Ramos (cell line): ENCODE measurements around the gene NIT1.
"Not testable (repeated sequence)": the region's sequence is repeated elsewhere in the genome, so short reads cannot be mapped to it uniquely, and the experiment has no call there.

Source experiments
- in situ Hi-C: fragments of 300-500 bp; cut with MboI; formaldehyde crosslinking; loops from one replicate; pipeline ENCODE4 v1.14.3; 2022; ENCODE audit warnings: low sequenced_read_pairs; ENCODE audit not compliant: unreplicated experiment

The NIT1 gene

GRCh38 chr1:161106431-161106830 is 11.5 kb upstream of the NIT1 start:
- in situ Hi-C loops, result no loop called here

- in situ Hi-C loops, result no loop called here
Observed at GRCh38 chr1:161111117-161111516, 6.8 kb upstream of the NIT1 start.

- in situ Hi-C loops, result no loop called here
Observed at GRCh38 chr1:161111527-161111926, 6.4 kb upstream of the NIT1 start.

- in situ Hi-C loops, result no loop called here
Observed at GRCh38 chr1:161113915-161114314, 4.0 kb upstream of the NIT1 start.

GRCh38 chr1:161114556-161114955 is 3.3 kb upstream of the NIT1 start:
- in situ Hi-C loops, result no loop called here

- in situ Hi-C loops, result no loop called here
Observed at GRCh38 chr1:161115132-161115711, 2.7 kb upstream of the NIT1 start.

- in situ Hi-C loops, result not testable (repeated sequence)
Observed at GRCh38 chr1:161115961-161116360, 1.9 kb upstream of the NIT1 start.

- in situ Hi-C loops, result no loop called here
Observed at GRCh38 chr1:161119092-161119903, 1.4 kb downstream of the NIT1 start.

GRCh38 chr1:161121042-161121650 is 3.2 kb downstream of the NIT1 start:
- in situ Hi-C loops, result no loop called here

- in situ Hi-C loops, result no loop called here
Observed at GRCh38 chr1:161121834-161122233, 3.9 kb downstream of the NIT1 start.

GRCh38 chr1:161122967-161123366 is 5.1 kb downstream of the NIT1 start:
- in situ Hi-C loops, result no loop called here

- in situ Hi-C loops, result no loop called here
Observed at GRCh38 chr1:161127649-161128048, 9.7 kb downstream of the NIT1 start.

GRCh38 chr1:161128591-161129420 is 10.9 kb downstream of the NIT1 start:
- in situ Hi-C loops, result no loop called here

GRCh38 chr1:161130266-161130665 is 12.4 kb downstream of the NIT1 start:
- in situ Hi-C loops, result no loop called here

- in situ Hi-C loops, result no loop called here
Observed at GRCh38 chr1:161131523-161132409, 13.9 kb downstream of the NIT1 start.

GRCh38 chr1:161132410-161133219 is 14.7 kb downstream of the NIT1 start, which contains the start of gene DEDD:
DEDD (minus strand) TSS chr1:161132667; CDS start chr1:161124462, 8,205 bp downstream.
- in situ Hi-C loops, result no loop called here

- in situ Hi-C loops, result no loop called here
Observed at GRCh38 chr1:161133220-161133740, 15.4 kb downstream of the NIT1 start.

- in situ Hi-C loops, result no loop called here
Observed at GRCh38 chr1:161137881-161138280, 20.0 kb downstream of the NIT1 start.

- in situ Hi-C loops, result no loop called here
Observed at GRCh38 chr1:161138431-161138830, 20.5 kb downstream of the NIT1 start.
